Testis (tissue), 2 donors: ENCODE data around the gene TCIRG1.

Experiments used
- POLR2A ChIP-seq: fragments of 450-650 bp; IDR thresholded peaks from one replicate; pipeline ENCODE4 v1.6.1; 2017; ENCODE audit warnings: antibody characterized with exemption, mild to moderate bottlenecking, moderate library complexity
- TF ChIP-seq, protein P1 (sequence below), 3 experiments: fragments of 450-650 bp in 2 of 3; fragments of 200-600 bp in 1 of 3; sonication (generic) in 1 of 3; IDR thresholded peaks; one replicate each; pipeline ENCODE4 v1.5.1; 2016 to 2019; ENCODE audit warnings: antibody characterized with exemption in 3 of 3, mild to moderate bottlenecking in 2 of 3, moderate library complexity in 1 of 3

DNA sequence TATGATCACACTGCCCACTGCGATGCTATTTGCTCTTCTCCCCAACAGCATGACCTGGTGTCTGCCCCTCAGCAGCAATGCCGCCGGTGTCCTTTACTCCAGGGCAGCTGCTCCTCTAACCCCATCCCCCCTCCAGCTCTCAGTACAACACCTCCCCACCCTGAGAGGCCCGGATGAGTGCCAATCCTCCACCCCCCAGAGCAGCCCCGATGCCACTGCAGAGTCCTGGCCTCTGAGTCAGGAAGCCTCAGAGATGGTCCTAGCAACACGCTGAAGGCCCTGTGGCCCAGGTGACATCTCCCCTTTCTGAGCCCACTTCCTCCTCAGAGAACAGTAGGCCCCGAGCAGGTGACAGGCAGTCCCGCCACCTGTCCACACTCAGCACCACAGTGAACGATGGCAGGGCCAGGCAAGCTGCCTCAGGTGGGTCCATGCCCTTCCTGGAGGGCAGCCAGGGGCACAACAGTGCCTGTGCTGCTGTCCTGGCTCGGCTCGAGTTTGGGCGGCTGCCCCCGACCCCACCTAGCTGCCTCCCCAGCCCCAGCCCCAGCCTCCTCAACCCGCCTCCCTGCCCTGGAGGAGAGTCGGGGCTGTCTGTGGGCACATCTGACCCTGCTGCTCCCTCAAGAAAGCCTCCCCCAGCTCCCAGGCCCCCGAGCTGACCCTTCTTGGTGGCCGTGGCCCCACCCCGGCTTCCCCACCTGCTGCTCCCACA, 12.3 kb upstream of the TCIRG1 start:
- TF ChIP-seq, protein P1, sequence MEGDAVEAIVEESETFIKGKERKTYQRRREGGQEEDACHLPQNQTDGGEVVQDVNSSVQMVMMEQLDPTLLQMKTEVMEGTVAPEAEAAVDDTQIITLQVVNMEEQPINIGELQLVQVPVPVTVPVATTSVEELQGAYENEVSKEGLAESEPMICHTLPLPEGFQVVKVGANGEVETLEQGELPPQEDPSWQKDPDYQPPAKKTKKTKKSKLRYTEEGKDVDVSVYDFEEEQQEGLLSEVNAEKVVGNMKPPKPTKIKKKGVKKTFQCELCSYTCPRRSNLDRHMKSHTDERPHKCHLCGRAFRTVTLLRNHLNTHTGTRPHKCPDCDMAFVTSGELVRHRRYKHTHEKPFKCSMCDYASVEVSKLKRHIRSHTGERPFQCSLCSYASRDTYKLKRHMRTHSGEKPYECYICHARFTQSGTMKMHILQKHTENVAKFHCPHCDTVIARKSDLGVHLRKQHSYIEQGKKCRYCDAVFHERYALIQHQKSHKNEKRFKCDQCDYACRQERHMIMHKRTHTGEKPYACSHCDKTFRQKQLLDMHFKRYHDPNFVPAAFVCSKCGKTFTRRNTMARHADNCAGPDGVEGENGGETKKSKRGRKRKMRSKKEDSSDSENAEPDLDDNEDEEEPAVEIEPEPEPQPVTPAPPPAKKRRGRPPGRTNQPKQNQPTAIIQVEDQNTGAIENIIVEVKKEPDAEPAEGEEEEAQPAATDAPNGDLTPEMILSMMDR (IDR thresholded peaks at IDR 0.05), result no peak
- TF ChIP-seq POLR2A, result no peak
